HepG2 (cell line): ENCODE data around the gene TLE2. TPM values are rescaled to one million over a fixed set of nuclear protein-coding genes. Genes with fewer than 3 reads are reported as not detected.

Experiments
- AHR ChIP-seq: IDR thresholded peaks from 2 replicates; pipeline ENCODE4 v1.6.1; 2018; ENCODE audit warnings: missing genetic modification reagents, missing compliant biosample characterization
- EHMT2 ChIP-seq: fragments of 200-600 bp; sonication (generic); IDR thresholded peaks from 2 replicates; pipeline ENCODE4 v1.7.0; 2017; ENCODE audit warnings: antibody characterized with exemption, low read depth, low read length, borderline replicate concordance
- JUND ChIP-seq: sonication (generic); formaldehyde crosslinking; IDR thresholded peaks from 2 replicates; pipeline ENCODE4 v1.8.0; 2022; ENCODE audit warnings: mild to moderate bottlenecking, missing genetic modification reagents
- MIXL1 ChIP-seq: IDR thresholded peaks from 2 replicates; pipeline ENCODE4 v1.6.1; 2016
- SALL1 ChIP-seq: sonication (generic); formaldehyde crosslinking; IDR thresholded peaks from 2 replicates; pipeline ENCODE4 v1.8.0; 2022; ENCODE audit warnings: mild to moderate bottlenecking, missing genetic modification reagents
- SIX4 ChIP-seq: sonication (generic); formaldehyde crosslinking; IDR thresholded peaks from 2 replicates; pipeline ENCODE4 v1.4.0; 2020; ENCODE audit warnings: missing genetic modification reagents
- SP2 ChIP-seq: sonication (generic); formaldehyde crosslinking; IDR thresholded peaks from 2 replicates; pipeline ENCODE4 v1.5.1; 2020; ENCODE audit warnings: mild to moderate bottlenecking, missing genetic modification reagents
- SSRP1 ChIP-seq: IDR thresholded peaks from 2 replicates; pipeline ENCODE4 v1.6.1; 2016; ENCODE audit warnings: control low read depth
- THYN1 ChIP-seq: sonication (generic); formaldehyde crosslinking; IDR thresholded peaks from 2 replicates; pipeline ENCODE4 v1.8.1; 2023; ENCODE audit warnings: low read depth, mild to moderate bottlenecking, moderate library complexity, missing genetic modification reagents, borderline replicate concordance
- U2AF1 ChIP-seq: fragments of 200-400 bp; formaldehyde crosslinking; optimal IDR thresholded peaks from 2 replicates; pipeline ENCODE3; 2017; ENCODE audit warnings: mild to moderate bottlenecking, low read depth, low read length
- ZFP36L2 ChIP-seq: sonication (generic); formaldehyde crosslinking; IDR thresholded peaks from 2 replicates; pipeline ENCODE4 v1.4.0; 2020; ENCODE audit warnings: missing genetic modification reagents
- ZKSCAN8 ChIP-seq: IDR thresholded peaks from 2 replicates; pipeline ENCODE4 v1.6.1; 2016; ENCODE audit warnings: borderline replicate concordance, missing genetic modification reagents, missing compliant biosample characterization
- ZMYM2 ChIP-seq: sonication (generic); formaldehyde crosslinking; IDR thresholded peaks from 2 replicates; pipeline ENCODE4 v1.8.0; 2022; ENCODE audit warnings: mild to moderate bottlenecking, missing genetic modification reagents
- ZNF20 ChIP-seq: sonication (generic); formaldehyde crosslinking; IDR thresholded peaks from 2 replicates; pipeline ENCODE4 v1.4.0; 2020; ENCODE audit warnings: mild to moderate bottlenecking, moderate library complexity, missing genetic modification reagents
- ZNF30 ChIP-seq: sonication (generic); formaldehyde crosslinking; IDR thresholded peaks from 2 replicates; pipeline ENCODE4 v1.5.0; 2020; ENCODE audit warnings: mild to moderate bottlenecking, missing genetic modification reagents
- ZNF484 ChIP-seq: sonication (generic); formaldehyde crosslinking; IDR thresholded peaks from 2 replicates; pipeline ENCODE4 v1.5.1; 2020; ENCODE audit warnings: mild to moderate bottlenecking, low read depth, missing genetic modification reagents, borderline replicate concordance
- ZNF557 ChIP-seq: sonication (generic); formaldehyde crosslinking; IDR thresholded peaks from 2 replicates; pipeline ENCODE4 v1.4.0; 2020; ENCODE audit warnings: missing genetic modification reagents
- ZNF678 ChIP-seq: sonication (generic); formaldehyde crosslinking; IDR thresholded peaks from 2 replicates; pipeline ENCODE4 v1.4.0; 2020; ENCODE audit warnings: mild to moderate bottlenecking, missing genetic modification reagents
- ZNF720 ChIP-seq: sonication (generic); formaldehyde crosslinking; IDR thresholded peaks from 2 replicates; pipeline ENCODE4 v1.4.0; 2020; ENCODE audit warnings: missing genetic modification reagents
- ZNF788 ChIP-seq: sonication (generic); formaldehyde crosslinking; IDR thresholded peaks from 2 replicates; pipeline ENCODE4 v1.5.0; 2020; ENCODE audit warnings: mild to moderate bottlenecking, missing genetic modification reagents, borderline replicate concordance
- polyA plus RNA-seq, 8 experiments: library from polyadenylated mRNA; depleted of rRNA in 3 of 8; stranded (reverse) in 7 of 8; unstranded in 1 of 8; fragments of >200 nt; fragmentation: Illumina TruSeq in 4 of 8; extraction: Trizol in 4 of 8; gene quantifications; 2 replicates each; pipeline versions ENCODE4 v1.2.1 to v1.2.3, GENCODE V29; 2011 to 2016; ENCODE audit warnings: low read depth in 4 of 8, missing spikeins in 1 of 8, mixed read lengths in 1 of 8; ENCODE audit not compliant: insufficient read depth in 1 of 8
- total RNA-seq, 5 experiments: library from RNA; depleted of rRNA; stranded (reverse); fragments of >200 nt; fragmentation: Illumina TruSeq; extraction: Trizol; gene quantifications; 2 replicates each; pipeline ENCODE4 v1.2.3, GENCODE V29; 2016; ENCODE audit warnings: low read depth in 1 of 5
- TF ChIP-seq, protein P1 (sequence below): sonication (generic); formaldehyde crosslinking; IDR thresholded peaks from 2 replicates; pipeline ENCODE4 v1.8.1; 2023; ENCODE audit warnings: mild to moderate bottlenecking, moderate library complexity, missing genetic modification reagents
- TF ChIP-seq, protein P2 (sequence below): sonication (generic); formaldehyde crosslinking; IDR thresholded peaks from 2 replicates; pipeline ENCODE4 v1.4.0; 2020; ENCODE audit warnings: missing genetic modification reagents, borderline replicate concordance
- TF ChIP-seq, protein P3 (sequence below): sonication (generic); formaldehyde crosslinking; IDR thresholded peaks from 2 replicates; pipeline ENCODE4 v1.9.0; 2022; ENCODE audit warnings: missing genetic modification reagents, mild to moderate bottlenecking, borderline replicate concordance
- TF ChIP-seq, protein P4 (sequence below): sonication (generic); formaldehyde crosslinking; IDR thresholded peaks from 2 replicates; pipeline ENCODE4 v1.5.0; 2020; ENCODE audit warnings: missing genetic modification reagents, mild to moderate bottlenecking, borderline replicate concordance

Gene TLE2
- total and polyA plus RNA-seq, 2 of the 13 experiments (the other 11 are each of a cell fraction or from before 2014, with no cell fraction given): 0.07 to 0.81 TPM

DNA sequence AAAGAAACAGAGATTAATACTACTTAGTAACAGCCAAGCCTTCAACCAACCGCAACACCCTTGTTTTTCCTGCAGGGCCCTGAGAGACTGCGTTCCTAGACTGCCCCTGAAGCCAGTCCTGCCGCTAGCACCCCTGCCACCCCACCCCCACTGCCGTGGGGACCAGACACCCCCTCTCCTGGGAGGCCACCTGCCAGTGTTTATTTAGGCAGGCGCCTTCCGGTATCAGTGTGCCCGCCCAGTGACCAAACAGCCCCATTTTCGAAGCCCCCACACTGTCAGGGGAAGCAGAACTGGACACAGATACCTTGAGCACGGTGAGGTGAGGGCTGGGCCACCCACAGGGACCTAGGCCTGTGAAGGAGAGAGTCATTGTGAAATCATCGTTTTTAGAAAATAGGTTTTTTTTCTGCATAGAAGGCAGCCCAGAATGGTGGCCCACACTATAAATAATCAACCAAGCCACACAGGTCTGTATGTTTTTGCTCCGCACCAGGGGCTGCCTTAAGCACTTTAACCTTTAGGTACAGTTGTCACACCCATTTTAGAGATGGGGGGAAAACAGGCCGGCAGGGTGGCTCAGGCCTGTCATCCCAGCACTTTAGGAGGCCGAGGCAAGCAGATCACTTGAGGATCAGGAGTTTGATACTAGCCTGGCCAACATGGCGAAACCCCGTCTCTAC lies 36.7 kb upstream of the TLE2 start (continued):
- TF ChIP-seq, protein P1, sequence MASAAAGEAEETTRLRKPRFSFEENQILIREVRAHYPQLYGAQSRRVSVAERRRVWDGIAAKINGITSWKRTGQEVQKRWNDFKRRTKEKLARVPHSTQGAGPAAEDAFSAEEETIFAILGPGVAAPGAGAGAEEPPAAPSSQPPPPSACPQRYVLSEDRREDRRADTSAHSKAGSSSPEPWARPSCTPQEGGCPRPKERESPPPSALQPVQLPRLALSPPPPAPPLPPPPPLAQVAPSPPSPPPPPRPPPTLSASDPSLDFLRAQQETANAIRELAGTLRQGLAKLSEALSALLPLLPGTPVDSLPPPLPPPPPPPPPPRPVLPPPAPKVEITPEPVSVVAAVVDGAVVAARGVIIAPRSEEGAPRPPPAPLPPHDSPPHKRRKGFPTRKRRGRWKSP (CRISPR knock-in tag): peak; percentile 64
- peak; percentile 79; the same call in 1 of the 2 replicates for TF ChIP-seq SSRP1 (CRISPR knock-in tag)
- peak; percentile 57; the same call in 1 of the 2 replicates for TF ChIP-seq MIXL1 (CRISPR knock-in tag)
- TF ChIP-seq ZNF788 (CRISPR knock-in tag): peak; percentile 62; the same call in 1 of the 2 replicates
- TF ChIP-seq JUND (CRISPR knock-in tag): 0 out of 2 replicates have a peak, but pooled peaks have one; percentile 14
- TF ChIP-seq THYN1 (CRISPR knock-in tag): no peak
- no peak; the same call in 1 of the 2 replicates for TF ChIP-seq ZKSCAN8 (CRISPR knock-in tag)
- TF ChIP-seq SIX4 (CRISPR knock-in tag): peak; percentile 63; the same call in 1 of the 2 replicates
- TF ChIP-seq U2AF1: no peak
- TF ChIP-seq, protein P2, sequence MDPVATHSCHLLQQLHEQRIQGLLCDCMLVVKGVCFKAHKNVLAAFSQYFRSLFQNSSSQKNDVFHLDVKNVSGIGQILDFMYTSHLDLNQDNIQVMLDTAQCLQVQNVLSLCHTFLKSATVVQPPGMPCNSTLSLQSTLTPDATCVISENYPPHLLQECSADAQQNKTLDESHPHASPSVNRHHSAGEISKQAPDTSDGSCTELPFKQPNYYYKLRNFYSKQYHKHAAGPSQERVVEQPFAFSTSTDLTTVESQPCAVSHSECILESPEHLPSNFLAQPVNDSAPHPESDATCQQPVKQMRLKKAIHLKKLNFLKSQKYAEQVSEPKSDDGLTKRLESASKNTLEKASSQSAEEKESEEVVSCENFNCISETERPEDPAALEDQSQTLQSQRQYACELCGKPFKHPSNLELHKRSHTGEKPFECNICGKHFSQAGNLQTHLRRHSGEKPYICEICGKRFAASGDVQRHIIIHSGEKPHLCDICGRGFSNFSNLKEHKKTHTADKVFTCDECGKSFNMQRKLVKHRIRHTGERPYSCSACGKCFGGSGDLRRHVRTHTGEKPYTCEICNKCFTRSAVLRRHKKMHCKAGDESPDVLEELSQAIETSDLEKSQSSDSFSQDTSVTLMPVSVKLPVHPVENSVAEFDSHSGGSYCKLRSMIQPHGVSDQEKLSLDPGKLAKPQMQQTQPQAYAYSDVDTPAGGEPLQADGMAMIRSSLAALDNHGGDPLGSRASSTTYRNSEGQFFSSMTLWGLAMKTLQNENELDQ (CRISPR knock-in tag): no peak
- no peak for TF ChIP-seq ZNF678 (CRISPR knock-in tag)
- TF ChIP-seq ZNF30 (CRISPR knock-in tag): no peak
- peak; percentile 94 for TF ChIP-seq SALL1 (CRISPR knock-in tag)
- TF ChIP-seq ZNF557 (CRISPR knock-in tag): no peak
- TF ChIP-seq ZNF20 (CRISPR knock-in tag): no peak
- TF ChIP-seq ZNF720: no peak
- TF ChIP-seq, protein P3, sequence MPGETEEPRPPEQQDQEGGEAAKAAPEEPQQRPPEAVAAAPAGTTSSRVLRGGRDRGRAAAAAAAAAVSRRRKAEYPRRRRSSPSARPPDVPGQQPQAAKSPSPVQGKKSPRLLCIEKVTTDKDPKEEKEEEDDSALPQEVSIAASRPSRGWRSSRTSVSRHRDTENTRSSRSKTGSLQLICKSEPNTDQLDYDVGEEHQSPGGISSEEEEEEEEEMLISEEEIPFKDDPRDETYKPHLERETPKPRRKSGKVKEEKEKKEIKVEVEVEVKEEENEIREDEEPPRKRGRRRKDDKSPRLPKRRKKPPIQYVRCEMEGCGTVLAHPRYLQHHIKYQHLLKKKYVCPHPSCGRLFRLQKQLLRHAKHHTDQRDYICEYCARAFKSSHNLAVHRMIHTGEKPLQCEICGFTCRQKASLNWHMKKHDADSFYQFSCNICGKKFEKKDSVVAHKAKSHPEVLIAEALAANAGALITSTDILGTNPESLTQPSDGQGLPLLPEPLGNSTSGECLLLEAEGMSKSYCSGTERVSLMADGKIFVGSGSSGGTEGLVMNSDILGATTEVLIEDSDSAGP (CRISPR knock-in tag): no peak
- no peak; the same call in 1 of the 2 replicates for TF ChIP-seq ZMYM2 (CRISPR knock-in tag)
- TF ChIP-seq SP2 (CRISPR knock-in tag): no peak
- no peak for TF ChIP-seq AHR (CRISPR knock-in tag)
- TF ChIP-seq ZNF484 (CRISPR knock-in tag): no peak
- TF ChIP-seq ZFP36L2 (CRISPR knock-in tag): no peak
- no peak for TF ChIP-seq EHMT2
- TF ChIP-seq, protein P4, sequence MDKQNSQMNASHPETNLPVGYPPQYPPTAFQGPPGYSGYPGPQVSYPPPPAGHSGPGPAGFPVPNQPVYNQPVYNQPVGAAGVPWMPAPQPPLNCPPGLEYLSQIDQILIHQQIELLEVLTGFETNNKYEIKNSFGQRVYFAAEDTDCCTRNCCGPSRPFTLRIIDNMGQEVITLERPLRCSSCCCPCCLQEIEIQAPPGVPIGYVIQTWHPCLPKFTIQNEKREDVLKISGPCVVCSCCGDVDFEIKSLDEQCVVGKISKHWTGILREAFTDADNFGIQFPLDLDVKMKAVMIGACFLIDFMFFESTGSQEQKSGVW (CRISPR knock-in tag): no peak; the same call in 1 of the 2 replicates
